ENCODE results near the gene TSBP1.

TSBP1 gene

GRCh38 chr6:32371803-32372202, at the start of gene TSBP1:
TSBP1 (minus strand) TSS chr6:32371903; CDS start chr6:32371706, 197 bp downstream.
- H3K4me3 ChIP-seq (ENCODE audit: low read depth, low read length) = no peak within 1 kb of the TSS

- H3K4me3 ChIP-seq (ENCODE audit: low read depth, low read length) = no peak overlapping the region
Observed at GRCh38 chr6:32416036-32416435, 44.3 kb upstream of the TSBP1 start.

- H3K4me3 ChIP-seq (ENCODE audit: low read depth, low read length) = no peak overlapping the region
Observed at GRCh38 chr6:32415521-32416019, 43.9 kb upstream of the TSBP1 start.

- no peak overlapping the region for H3K4me3 ChIP-seq (ENCODE audit: low read depth, low read length)
Observed at GRCh38 chr6:32413427-32414047, 41.8 kb upstream of the TSBP1 start.

GRCh38 chr6:32411566-32412327, 40.0 kb upstream of the TSBP1 start:
- no peak overlapping the region for H3K4me3 ChIP-seq (ENCODE audit: low read depth, low read length)

- H3K4me3 ChIP-seq (ENCODE audit: low read depth, low read length) = no peak overlapping the region
Observed at GRCh38 chr6:32410906-32411305, 39.2 kb upstream of the TSBP1 start.

- H3K4me3 ChIP-seq (ENCODE audit: low read depth, low read length) = no peak within 1 kb of the TSS
Observed at GRCh38 chr6:32406857-32407256, 35.2 kb upstream of the TSBP1 start, which contains the start of gene BTNL2. BTNL2 (minus strand) TSS chr6:32407181; CDS start chr6:32407123, 58 bp downstream.

- no peak overlapping the region for H3K4me3 ChIP-seq (ENCODE audit: low read depth, low read length)
Observed at GRCh38 chr6:32406197-32406596, 34.5 kb upstream of the TSBP1 start.

GRCh38 chr6:32405656-32406055, 34.0 kb upstream of the TSBP1 start:
- H3K4me3 ChIP-seq (ENCODE audit: low read depth, low read length) = no peak overlapping the region

GRCh38 chr6:32402812-32403211, 31.1 kb upstream of the TSBP1 start:
- H3K4me3 ChIP-seq (ENCODE audit: low read depth, low read length) = no peak overlapping the region

GRCh38 chr6:32401284-32401963, 29.7 kb upstream of the TSBP1 start:
- no peak overlapping the region for H3K4me3 ChIP-seq (ENCODE audit: low read depth, low read length)

GRCh38 chr6:32397252-32397920, 25.7 kb upstream of the TSBP1 start:
- no peak overlapping the region for H3K4me3 ChIP-seq (ENCODE audit: low read depth, low read length)

- no peak overlapping the region for H3K4me3 ChIP-seq (ENCODE audit: low read depth, low read length)
Observed at GRCh38 chr6:32396028-32396427, 24.3 kb upstream of the TSBP1 start.

GRCh38 chr6:32393665-32394420, 22.1 kb upstream of the TSBP1 start:
- H3K4me3 ChIP-seq (ENCODE audit: low read depth, low read length) = no peak overlapping the region

GRCh38 chr6:32391505-32391904, 19.8 kb upstream of the TSBP1 start:
- no peak overlapping the region for H3K4me3 ChIP-seq (ENCODE audit: low read depth, low read length)

- H3K4me3 ChIP-seq (ENCODE audit: low read depth, low read length) = no peak overlapping the region
Observed at GRCh38 chr6:32387589-32388340, 16.1 kb upstream of the TSBP1 start.

GRCh38 chr6:32386040-32386439, 14.3 kb upstream of the TSBP1 start:
- H3K4me3 ChIP-seq (ENCODE audit: low read depth, low read length) = no peak overlapping the region

- no peak overlapping the region for H3K4me3 ChIP-seq (ENCODE audit: low read depth, low read length)
Observed at GRCh38 chr6:32382757-32383420, 11.2 kb upstream of the TSBP1 start.

GRCh38 chr6:32379545-32379944, 7.8 kb upstream of the TSBP1 start:
- H3K4me3 ChIP-seq (ENCODE audit: low read depth, low read length) = no peak overlapping the region
